ENCODE results near the gene SSR1.

Gene SSR1

GRCh38 chr6:7254980-7255835, 57.8 kb downstream of the SSR1 start:
- no peak for DNase-seq

- no peak for DNase-seq
Measured at GRCh38 chr6:7252390-7252789, 60.6 kb downstream of the SSR1 start.

GRCh38 chr6:7251646-7252260, 61.2 kb downstream of the SSR1 start:
- DNase-seq: no peak

GRCh38 chr6:7250812-7251211, 62.2 kb downstream of the SSR1 start:
- DNase-seq: no peak

- DNase-seq: no peak
Measured at GRCh38 chr6:7249946-7250643, 62.9 kb downstream of the SSR1 start.

GRCh38 chr6:7249391-7249790, 63.6 kb downstream of the SSR1 start:
- DNase-seq: no peak

GRCh38 chr6:7247828-7248227, 65.2 kb downstream of the SSR1 start:
- no peak for DNase-seq

GRCh38 chr6:7247179-7247456, 65.9 kb downstream of the SSR1 start:
- no peak for DNase-seq

- DNase-seq: no peak
Measured at GRCh38 chr6:7246401-7247178, 66.4 kb downstream of the SSR1 start.

GRCh38 chr6:7245668-7246393, 67.2 kb downstream of the SSR1 start:
- DNase-seq: no peak

GRCh38 chr6:7243179-7243981, 69.6 kb downstream of the SSR1 start:
- peak; percentile 35 for DNase-seq

- no peak for DNase-seq
Measured at GRCh38 chr6:7242835-7243178, 70.2 kb downstream of the SSR1 start.

GRCh38 chr6:7241709-7242645, 71.0 kb downstream of the SSR1 start:
- DNase-seq: no peak

GRCh38 chr6:7241160-7241559, 71.8 kb downstream of the SSR1 start:
- DNase-seq: no peak

- DNase-seq: no peak
Measured at GRCh38 chr6:7240351-7240750, 72.6 kb downstream of the SSR1 start.

- DNase-seq: no peak
Measured at GRCh38 chr6:7239590-7239948, 73.4 kb downstream of the SSR1 start.

GRCh38 chr6:7238900-7239589, 74.0 kb downstream of the SSR1 start:
- peak; percentile 87 for DNase-seq

- DNase-seq: no peak
Measured at GRCh38 chr6:7238526-7238899, 74.5 kb downstream of the SSR1 start.

- DNase-seq: no peak
Measured at GRCh38 chr6:7237653-7238188, 75.3 kb downstream of the SSR1 start.
